Panc1 (cell line): ENCODE data around the gene PERCC1. TPM values are rescaled to one million over a fixed set of nuclear protein-coding genes. Genes with fewer than 3 reads are reported as not detected.

Experiments used
- ATAC-seq: fragments of 200-7000 bp; cut with Tn5 transposase; 2 replicates; pipeline ENCODE4 v1.9.1; 2020; ENCODE audit warnings: mild to moderate bottlenecking, moderate library complexity
- BruUV-seq: library from RNA; stranded (reverse); fragments of 400-500 nt; replicated peaks from 2 replicates; lab custom pipeline; 2021; lab: Mats Ljungman, UMichigan
- CTCF ChIA-PET: fragments of 300-600 bp; sonication (Branson Sonifier 250); formaldehyde crosslinking; loops from one replicate; lab custom pipeline; 2022; ENCODE audit warnings: antibody characterized with exemption; lab: Charles Lee
- POLR2A ChIA-PET: fragments of 300-600 bp; sonication (Branson Sonifier 250); formaldehyde crosslinking; loops from one replicate; lab custom pipeline; 2022; ENCODE audit warnings: antibody characterized with exemption; lab: Charles Lee
- DNase-seq: peaks from one replicate; pipeline ENCODE4 v3.0.0-alpha.2; 2010; ENCODE audit warnings: low read depth, low spot score
- H3K27ac ChIP-seq: 2 replicates; pipeline ENCODE4 v1.5.1; 2011; ENCODE audit warnings: mild to moderate bottlenecking, low read length, inconsistent platforms
- H3K27me3 ChIP-seq: fragments of 200-500 bp; sonication (Bioruptor generic); 2 replicates; pipeline ENCODE4 v1.6.0; 2014; ENCODE audit warnings: low read length, inconsistent platforms; ENCODE audit not compliant: control insufficient read depth, insufficient read depth
- H3K36me3 ChIP-seq: fragments of 200-500 bp; sonication (Bioruptor generic); 2 replicates; pipeline ENCODE4 v1.5.1; 2014; ENCODE audit warnings: inconsistent platforms, mild to moderate bottlenecking, low read length, moderate library complexity; ENCODE audit not compliant: control insufficient read depth, insufficient read depth
- H3K4me1 ChIP-seq: 2 replicates; pipeline ENCODE4 v1.5.1; 2011; ENCODE audit warnings: inconsistent platforms, mild to moderate bottlenecking, low read length, moderate library complexity; ENCODE audit not compliant: control insufficient read depth, insufficient read depth
- H3K4me3 ChIP-seq, 2 experiments: 2 replicates each; pipeline ENCODE4 v1.5.1; 2011 to 2012; ENCODE audit warnings: low read depth in 2 of 2, low read length in 2 of 2, mild to moderate bottlenecking in 2 of 2, inconsistent platforms in 1 of 2, moderate library complexity in 1 of 2
- H3K9me3 ChIP-seq: fragments of 200-500 bp; sonication (Bioruptor generic); 2 replicates; pipeline ENCODE4 v1.5.1; 2014; ENCODE audit warnings: low read depth, mild to moderate bottlenecking, inconsistent platforms, low read length, moderate library complexity; ENCODE audit not compliant: control insufficient read depth, insufficient read depth
- POLR2AphosphoS5 ChIP-seq: IDR thresholded peaks from 2 replicates; pipeline ENCODE4 v1.6.1; 2012; ENCODE audit warnings: mild to moderate bottlenecking, low read depth, low read length, moderate library complexity
- SIN3A ChIP-seq: IDR thresholded peaks from 2 replicates; pipeline ENCODE4 v1.6.1; 2012; ENCODE audit warnings: low read depth, mild to moderate bottlenecking, low read length, moderate library complexity, borderline replicate concordance; ENCODE audit not compliant: insufficient read depth
- TCF7L2 ChIP-seq: IDR thresholded peaks from 2 replicates; pipeline ENCODE4 v1.6.1; 2011; ENCODE audit warnings: mild to moderate bottlenecking, low read depth, low read length, inconsistent platforms
- in situ Hi-C: cut with HindIII; loops from 2 replicates; pipeline ENCODE4 v1.10.0; 2016; ENCODE audit warnings: low sequenced_read_pairs, low pct_unique_long_range_greater_than_20kb
- intact Hi-C: fragments of 100-400 bp; cut with micrococcal nuclease; formaldehyde crosslinking; loops from one replicate; pipeline ENCODE4 v1.10.0; 2022; ENCODE audit not compliant: unreplicated experiment
- total RNA-seq: library from RNA; stranded (reverse); gene quantifications from one replicate; pipeline ENCODE4 v1.2.1, GENCODE V29; 2021; ENCODE audit not compliant: unreplicated experiment
- TF ChIP-seq, protein P1 (sequence below), 2 experiments: IDR thresholded peaks; 2 replicates each; pipeline ENCODE4 v1.6.1; 2011 to 2012; ENCODE audit warnings: low read depth in 2 of 2, control low read depth in 1 of 2, low read length in 1 of 2, mild to moderate bottlenecking in 1 of 2, moderate library complexity in 1 of 2; ENCODE audit not compliant: insufficient read depth in 1 of 2
- TF ChIP-seq, protein P2 (sequence below): fragments of 450-650 bp; IDR thresholded peaks from 2 replicates; pipeline ENCODE4 v1.5.1; 2017; ENCODE audit warnings: mild to moderate bottlenecking

PERCC1 gene
- total RNA-seq, 1 experiment from 2014 or later: not detected

DNA sequence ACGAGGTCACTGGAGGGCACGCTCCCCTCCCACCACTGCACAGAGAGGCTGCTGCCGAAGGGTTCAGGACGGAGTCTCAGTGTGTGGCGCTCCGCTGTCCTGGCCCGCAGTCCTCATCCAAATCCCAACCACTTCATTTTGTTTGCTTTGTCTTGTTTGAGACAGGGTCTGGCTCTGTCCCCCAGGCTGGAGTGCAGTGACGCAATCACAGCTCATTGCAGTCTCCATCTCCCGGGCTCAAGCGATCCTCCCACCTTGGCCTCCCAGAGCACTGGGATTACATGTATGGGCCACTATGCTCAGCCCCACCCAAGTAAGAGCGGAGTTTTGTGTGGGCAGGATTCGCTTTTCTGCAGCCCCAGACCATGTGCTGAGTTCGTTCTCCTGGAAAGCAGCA lies 29.1 kb upstream of the PERCC1 start:
- ChIA-PET CTCF (no interaction called here), POLR2A (no interaction called here)
- no peaks in the 10 kb centered on the region for H3K9me3 ChIP-seq
- no peaks in the 10 kb centered on the region for H3K36me3 ChIP-seq
- H3K4me1 ChIP-seq: no peaks in the 10 kb centered on the region
- no peak for DNase-seq
- no TSS peak for BruUV-seq
- in situ Hi-C loops: no loop called here
- intact Hi-C loops: no loop called here
- no peak for ATAC-seq
- H3K27ac ChIP-seq: no peak overlapping the region
- TF ChIP-seq POLR2AphosphoS5 (no peak), SIN3A (no peak), TCF7L2 (no peak)
- TF ChIP-seq, protein P1, sequence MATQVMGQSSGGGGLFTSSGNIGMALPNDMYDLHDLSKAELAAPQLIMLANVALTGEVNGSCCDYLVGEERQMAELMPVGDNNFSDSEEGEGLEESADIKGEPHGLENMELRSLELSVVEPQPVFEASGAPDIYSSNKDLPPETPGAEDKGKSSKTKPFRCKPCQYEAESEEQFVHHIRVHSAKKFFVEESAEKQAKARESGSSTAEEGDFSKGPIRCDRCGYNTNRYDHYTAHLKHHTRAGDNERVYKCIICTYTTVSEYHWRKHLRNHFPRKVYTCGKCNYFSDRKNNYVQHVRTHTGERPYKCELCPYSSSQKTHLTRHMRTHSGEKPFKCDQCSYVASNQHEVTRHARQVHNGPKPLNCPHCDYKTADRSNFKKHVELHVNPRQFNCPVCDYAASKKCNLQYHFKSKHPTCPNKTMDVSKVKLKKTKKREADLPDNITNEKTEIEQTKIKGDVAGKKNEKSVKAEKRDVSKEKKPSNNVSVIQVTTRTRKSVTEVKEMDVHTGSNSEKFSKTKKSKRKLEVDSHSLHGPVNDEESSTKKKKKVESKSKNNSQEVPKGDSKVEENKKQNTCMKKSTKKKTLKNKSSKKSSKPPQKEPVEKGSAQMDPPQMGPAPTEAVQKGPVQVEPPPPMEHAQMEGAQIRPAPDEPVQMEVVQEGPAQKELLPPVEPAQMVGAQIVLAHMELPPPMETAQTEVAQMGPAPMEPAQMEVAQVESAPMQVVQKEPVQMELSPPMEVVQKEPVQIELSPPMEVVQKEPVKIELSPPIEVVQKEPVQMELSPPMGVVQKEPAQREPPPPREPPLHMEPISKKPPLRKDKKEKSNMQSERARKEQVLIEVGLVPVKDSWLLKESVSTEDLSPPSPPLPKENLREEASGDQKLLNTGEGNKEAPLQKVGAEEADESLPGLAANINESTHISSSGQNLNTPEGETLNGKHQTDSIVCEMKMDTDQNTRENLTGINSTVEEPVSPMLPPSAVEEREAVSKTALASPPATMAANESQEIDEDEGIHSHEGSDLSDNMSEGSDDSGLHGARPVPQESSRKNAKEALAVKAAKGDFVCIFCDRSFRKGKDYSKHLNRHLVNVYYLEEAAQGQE (IDR thresholded peaks at IDR 0.05; ENCODE audit: insufficient read depth in 1 of 2, low read depth in 2 of 2, low read length in 1 of 2): no peak
- TF ChIP-seq, protein P2, sequence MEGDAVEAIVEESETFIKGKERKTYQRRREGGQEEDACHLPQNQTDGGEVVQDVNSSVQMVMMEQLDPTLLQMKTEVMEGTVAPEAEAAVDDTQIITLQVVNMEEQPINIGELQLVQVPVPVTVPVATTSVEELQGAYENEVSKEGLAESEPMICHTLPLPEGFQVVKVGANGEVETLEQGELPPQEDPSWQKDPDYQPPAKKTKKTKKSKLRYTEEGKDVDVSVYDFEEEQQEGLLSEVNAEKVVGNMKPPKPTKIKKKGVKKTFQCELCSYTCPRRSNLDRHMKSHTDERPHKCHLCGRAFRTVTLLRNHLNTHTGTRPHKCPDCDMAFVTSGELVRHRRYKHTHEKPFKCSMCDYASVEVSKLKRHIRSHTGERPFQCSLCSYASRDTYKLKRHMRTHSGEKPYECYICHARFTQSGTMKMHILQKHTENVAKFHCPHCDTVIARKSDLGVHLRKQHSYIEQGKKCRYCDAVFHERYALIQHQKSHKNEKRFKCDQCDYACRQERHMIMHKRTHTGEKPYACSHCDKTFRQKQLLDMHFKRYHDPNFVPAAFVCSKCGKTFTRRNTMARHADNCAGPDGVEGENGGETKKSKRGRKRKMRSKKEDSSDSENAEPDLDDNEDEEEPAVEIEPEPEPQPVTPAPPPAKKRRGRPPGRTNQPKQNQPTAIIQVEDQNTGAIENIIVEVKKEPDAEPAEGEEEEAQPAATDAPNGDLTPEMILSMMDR: no peak
- no peaks in the 10 kb centered on the region for H3K27me3 ChIP-seq
- H3K4me3 ChIP-seq: no peak overlapping the region

DNA sequence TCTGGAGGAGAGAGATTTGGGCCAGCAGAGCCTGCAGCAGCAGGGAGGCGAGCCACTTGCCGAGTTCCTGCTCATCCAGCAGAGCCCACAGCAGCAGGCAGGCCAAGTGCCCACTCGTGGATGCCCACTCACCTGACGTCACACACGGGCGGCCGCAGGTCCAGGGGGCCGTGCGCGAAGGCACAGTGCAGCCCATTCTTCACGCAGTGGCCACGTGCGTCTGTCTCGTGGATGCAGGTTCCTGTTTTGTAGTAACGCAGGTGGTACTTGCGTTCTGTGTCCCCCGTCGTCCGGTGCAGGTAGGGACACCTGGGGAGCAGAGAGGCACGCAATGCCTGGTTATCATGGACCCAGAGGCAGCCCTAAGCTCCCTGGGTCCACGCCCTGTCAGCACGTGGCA lies 27.8 kb upstream of the PERCC1 start:
- intact Hi-C loops: no loop called here

DNA sequence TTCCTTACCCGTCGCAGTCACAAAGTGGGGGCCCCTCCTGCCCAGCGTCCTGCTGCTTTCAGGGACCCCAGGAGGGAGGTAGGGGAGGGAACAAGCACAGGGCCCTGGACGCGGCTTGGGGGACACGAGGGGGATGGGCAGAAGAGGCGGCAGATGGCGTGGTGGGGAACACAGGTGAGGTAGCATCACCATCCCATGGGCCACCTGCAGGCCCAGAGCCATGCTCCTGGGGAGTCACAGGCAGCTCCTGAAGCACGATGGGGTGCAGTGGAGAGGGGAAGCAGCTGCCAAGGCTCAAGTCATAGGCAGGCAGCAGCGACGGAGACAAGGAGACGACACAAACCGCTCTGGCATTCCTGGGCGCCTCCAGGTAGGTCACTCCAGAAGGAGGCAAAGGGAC lies 27.1 kb upstream of the PERCC1 start:
- H3K4me1 ChIP-seq: no peaks in the 10 kb centered on the region
- TF ChIP-seq, protein P1 (IDR thresholded peaks at IDR 0.05; ENCODE audit: insufficient read depth in 1 of 2, low read depth in 2 of 2, low read length in 1 of 2): no peak
- TF ChIP-seq SIN3A (no peak), POLR2AphosphoS5 (no peak), TCF7L2 (no peak)
- TF ChIP-seq, protein P2: no peak
- H3K27ac ChIP-seq: no peak overlapping the region
- CTCF ChIA-PET: no interaction called here
- no peaks in the 10 kb centered on the region for H3K36me3 ChIP-seq
- in situ Hi-C loops (no loop called here), intact Hi-C loops (no loop called here)
- no peaks in the 10 kb centered on the region for H3K27me3 ChIP-seq
- POLR2A ChIA-PET: no interaction called here
- DNase-seq (no peak), ATAC-seq (no peak)
- H3K9me3 ChIP-seq: no peaks in the 10 kb centered on the region
- no TSS peak for BruUV-seq
- H3K4me3 ChIP-seq: no peak overlapping the region

More for the DNA sequence above, 27.8 kb upstream of the PERCC1 start:
- ATAC-seq (no peak), DNase-seq (no peak)
- Histone ChIP-seq H3K4me3 (no peak overlapping the region), H3K9me3 (no peaks in the 10 kb centered on the region), H3K36me3 (no peaks in the 10 kb centered on the region), H3K27ac (no peak overlapping the region), H3K4me1 (no peaks in the 10 kb centered on the region), H3K27me3 (no peaks in the 10 kb centered on the region)
- CTCF ChIA-PET: no interaction called here
- TF ChIP-seq POLR2AphosphoS5: no peak
- no TSS peak for BruUV-seq
- POLR2A ChIA-PET: no interaction called here
- in situ Hi-C loops: no loop called here
